GM23338 (cell line): ENCODE results near the gene SLC29A1. TPM values are rescaled to one million over a fixed set of nuclear protein-coding genes. Genes with fewer than 3 reads are reported as not detected.
A peak's percentile ranks its signal among the peaks of the same experiment; 100 is the strongest.

Experiments used
- ATAC-seq: fragments of 200-7000 bp; cut with Tn5 transposase; 3 replicates; pipeline ENCODE4 v1.9.1; 2020
- DNase-seq: peaks from one replicate; pipeline ENCODE4 v3.0.0-alpha.2; 2015; ENCODE audit warnings: low spot score
- H2AFZ ChIP-seq: fragments of 200-600 bp; sonication (generic); 2 replicates; pipeline ENCODE4 v1.8.0; 2016; ENCODE audit warnings: antibody characterized with exemption, mild to moderate bottlenecking, moderate library complexity
- H3F3A ChIP-seq: fragments of 200-600 bp; sonication (generic); replicated peaks from 2 replicates; pipeline ENCODE4 v1.8.0; 2017; ENCODE audit warnings: antibody characterized with exemption, mixed run types, low read depth
- H3K27ac ChIP-seq: fragments of 200-600 bp; sonication (generic); 2 replicates; pipeline ENCODE4 v1.6.1; 2016; ENCODE audit warnings: low read depth
- H3K27me3 ChIP-seq: fragments of 200-600 bp; sonication (generic); 2 replicates; pipeline ENCODE4 v1.8.0; 2016; ENCODE audit warnings: mild to moderate bottlenecking, mixed run types, moderate library complexity; ENCODE audit not compliant: insufficient read depth
- H3K36me3 ChIP-seq: fragments of 200-600 bp; sonication (generic); 2 replicates; pipeline ENCODE4 v1.8.0; 2016; ENCODE audit warnings: mild to moderate bottlenecking; ENCODE audit not compliant: insufficient read depth
- H3K4me1 ChIP-seq: fragments of 200-600 bp; sonication (generic); 2 replicates; pipeline ENCODE4 v1.8.0; 2016; ENCODE audit warnings: mild to moderate bottlenecking, moderate library complexity; ENCODE audit not compliant: insufficient read depth
- H3K4me2 ChIP-seq: fragments of 200-600 bp; sonication (generic); 2 replicates; pipeline ENCODE4 v1.7.1; 2017; ENCODE audit warnings: mixed run types
- H3K4me3 ChIP-seq: fragments of 200-600 bp; sonication (generic); 2 replicates; pipeline ENCODE4 v1.6.1; 2016; ENCODE audit warnings: mixed run types
- H3K79me2 ChIP-seq: fragments of 200-600 bp; sonication (generic); replicated peaks from 2 replicates; pipeline ENCODE4 v1.8.0; 2017; ENCODE audit warnings: mild to moderate bottlenecking; ENCODE audit not compliant: insufficient read depth
- H3K9me2 ChIP-seq: fragments of 200-600 bp; sonication (generic); 2 replicates; pipeline ENCODE4 v1.8.0; 2017; ENCODE audit not compliant: insufficient read depth
- H4K20me1 ChIP-seq: fragments of 200-600 bp; sonication (generic); replicated peaks from 2 replicates; pipeline ENCODE4 v1.8.0; 2017; ENCODE audit warnings: mild to moderate bottlenecking; ENCODE audit not compliant: insufficient read depth
- H3K27ac Mint-ChIP-seq: 2 replicates; pipeline ENCODE4 v1.8.0; 2020; ENCODE audit warnings: inconsistent platforms, mild to moderate bottlenecking, moderate library complexity, mixed read lengths
- H3K27me3 Mint-ChIP-seq: 3 replicates; pipeline ENCODE4 v1.8.0; 2022; ENCODE audit warnings: low read depth, mild to moderate bottlenecking, moderate library complexity, mixed read lengths, inconsistent platforms; ENCODE audit not compliant: insufficient read depth, poor library complexity
- H3K36me3 Mint-ChIP-seq: 3 replicates; pipeline ENCODE4 v1.8.0; 2021; ENCODE audit warnings: low read depth, mild to moderate bottlenecking, inconsistent platforms, moderate library complexity, mixed read lengths
- H3K4me1 Mint-ChIP-seq: 3 replicates; pipeline ENCODE4 v1.8.0; 2020; ENCODE audit warnings: mild to moderate bottlenecking, inconsistent platforms, mixed read lengths
- H3K4me3 Mint-ChIP-seq: 3 replicates; pipeline ENCODE4 v1.8.0; 2021; ENCODE audit warnings: moderate library complexity, mild to moderate bottlenecking, inconsistent platforms, mixed read lengths
- H3K9me3 Mint-ChIP-seq: 3 replicates; pipeline ENCODE4 v1.8.0; 2020; ENCODE audit warnings: moderate library complexity, mild to moderate bottlenecking, inconsistent platforms, mixed read lengths
- EZH2 ChIP-seq: fragments of 200-600 bp; sonication (generic); IDR thresholded peaks from one replicate; pipeline ENCODE4 v1.8.0; 2017; ENCODE audit warnings: antibody characterized with exemption, mild to moderate bottlenecking, low read depth; ENCODE audit not compliant: unreplicated experiment
- EZH2phosphoT487 ChIP-seq: fragments of 200-600 bp; sonication (generic); IDR thresholded peaks from one replicate; pipeline ENCODE4 v1.8.1; 2018; ENCODE audit warnings: antibody characterized with exemption; ENCODE audit not compliant: unreplicated experiment
- NANOG ChIP-seq: IDR thresholded peaks from 2 replicates; pipeline ENCODE4 v1.6.1; 2016; ENCODE audit warnings: antibody characterized with exemption, borderline replicate concordance
- POLR2AphosphoS5 ChIP-seq: IDR thresholded peaks from 2 replicates; pipeline ENCODE4 v1.6.1; 2016; ENCODE audit warnings: antibody characterized with exemption, low read depth
- STAT1 ChIP-seq: IDR thresholded peaks from one replicate; pipeline ENCODE4 v1.6.1; 2016; ENCODE audit warnings: antibody characterized with exemption; ENCODE audit not compliant: unreplicated experiment
- ZNF114 ChIP-seq: fragments of 250-450 bp; sonication (Bioruptor Pico); IDR thresholded peaks from 2 replicates; pipeline ENCODE4 v1.5.0; 2020; ENCODE audit warnings: mild to moderate bottlenecking, moderate library complexity
- polyA plus RNA-seq: library from polyadenylated mRNA; unstranded; fragments of >200 nt; fragmentation: Nextera tagmentation; extraction: Ambion mirVana; gene quantifications from 2 replicates; pipeline ENCODE4 v1.2.1, GENCODE V29; 2016
- total RNA-seq: library from RNA; depleted of rRNA; stranded (reverse); fragments of >200 nt; shearing (Covaris generic); gene quantifications from 2 replicates; pipeline ENCODE4 v1.2.3, GENCODE V29; 2014
- TF ChIP-seq, protein P1 (sequence below): fragments of 250-450 bp; sonication (Bioruptor Pico); IDR thresholded peaks from 2 replicates; pipeline ENCODE4 v1.5.0; 2020; ENCODE audit warnings: mild to moderate bottlenecking, moderate library complexity
- TF ChIP-seq, protein P2 (sequence below): IDR thresholded peaks from 2 replicates; pipeline ENCODE4 v1.6.1; 2016; ENCODE audit warnings: antibody characterized with exemption
- TF ChIP-seq, protein P3 (sequence below): IDR thresholded peaks from one replicate; pipeline ENCODE4 v1.6.1; 2018; ENCODE audit warnings: antibody characterized with exemption; ENCODE audit not compliant: unreplicated experiment
- TF ChIP-seq, protein P4 (sequence below), 2 experiments: fragments of 200-600 bp in 1 of 2; sonication (generic) in 1 of 2; conservative IDR thresholded peaks; 2 replicates each; pipeline versions ENCODE4 v1.5.1 to v1.6.1; 2016 to 2017; ENCODE audit warnings: antibody characterized with exemption in 2 of 2, low read depth in 2 of 2, mild to moderate bottlenecking in 2 of 2, moderate library complexity in 1 of 2

SLC29A1 gene
- total and polyA plus RNA-seq, 2 experiments from 2014 or later, result 73.1 to 169 TPM

DNA sequence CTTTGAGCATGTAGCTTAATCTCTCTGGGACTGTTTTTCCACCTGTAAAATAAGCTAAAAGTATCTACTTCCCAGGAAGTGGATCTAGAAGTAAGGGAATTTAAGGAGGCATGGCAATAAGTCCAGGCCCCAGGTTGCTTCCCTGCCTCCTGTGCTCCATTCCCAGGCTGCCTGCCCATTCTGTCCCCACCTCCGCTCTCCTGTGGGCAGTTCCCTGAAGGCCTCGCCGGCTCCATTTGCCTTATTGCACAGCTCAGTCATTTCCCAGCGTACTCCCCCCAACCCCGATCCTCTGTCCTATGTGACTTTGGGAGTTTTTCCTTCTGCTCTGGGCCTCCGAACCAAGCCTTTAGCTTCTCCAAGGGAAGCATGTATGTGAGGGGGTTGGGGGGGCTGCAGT lies 4.6 kb downstream of the SLC29A1 start (continued):
- TF ChIP-seq, protein P1, sequence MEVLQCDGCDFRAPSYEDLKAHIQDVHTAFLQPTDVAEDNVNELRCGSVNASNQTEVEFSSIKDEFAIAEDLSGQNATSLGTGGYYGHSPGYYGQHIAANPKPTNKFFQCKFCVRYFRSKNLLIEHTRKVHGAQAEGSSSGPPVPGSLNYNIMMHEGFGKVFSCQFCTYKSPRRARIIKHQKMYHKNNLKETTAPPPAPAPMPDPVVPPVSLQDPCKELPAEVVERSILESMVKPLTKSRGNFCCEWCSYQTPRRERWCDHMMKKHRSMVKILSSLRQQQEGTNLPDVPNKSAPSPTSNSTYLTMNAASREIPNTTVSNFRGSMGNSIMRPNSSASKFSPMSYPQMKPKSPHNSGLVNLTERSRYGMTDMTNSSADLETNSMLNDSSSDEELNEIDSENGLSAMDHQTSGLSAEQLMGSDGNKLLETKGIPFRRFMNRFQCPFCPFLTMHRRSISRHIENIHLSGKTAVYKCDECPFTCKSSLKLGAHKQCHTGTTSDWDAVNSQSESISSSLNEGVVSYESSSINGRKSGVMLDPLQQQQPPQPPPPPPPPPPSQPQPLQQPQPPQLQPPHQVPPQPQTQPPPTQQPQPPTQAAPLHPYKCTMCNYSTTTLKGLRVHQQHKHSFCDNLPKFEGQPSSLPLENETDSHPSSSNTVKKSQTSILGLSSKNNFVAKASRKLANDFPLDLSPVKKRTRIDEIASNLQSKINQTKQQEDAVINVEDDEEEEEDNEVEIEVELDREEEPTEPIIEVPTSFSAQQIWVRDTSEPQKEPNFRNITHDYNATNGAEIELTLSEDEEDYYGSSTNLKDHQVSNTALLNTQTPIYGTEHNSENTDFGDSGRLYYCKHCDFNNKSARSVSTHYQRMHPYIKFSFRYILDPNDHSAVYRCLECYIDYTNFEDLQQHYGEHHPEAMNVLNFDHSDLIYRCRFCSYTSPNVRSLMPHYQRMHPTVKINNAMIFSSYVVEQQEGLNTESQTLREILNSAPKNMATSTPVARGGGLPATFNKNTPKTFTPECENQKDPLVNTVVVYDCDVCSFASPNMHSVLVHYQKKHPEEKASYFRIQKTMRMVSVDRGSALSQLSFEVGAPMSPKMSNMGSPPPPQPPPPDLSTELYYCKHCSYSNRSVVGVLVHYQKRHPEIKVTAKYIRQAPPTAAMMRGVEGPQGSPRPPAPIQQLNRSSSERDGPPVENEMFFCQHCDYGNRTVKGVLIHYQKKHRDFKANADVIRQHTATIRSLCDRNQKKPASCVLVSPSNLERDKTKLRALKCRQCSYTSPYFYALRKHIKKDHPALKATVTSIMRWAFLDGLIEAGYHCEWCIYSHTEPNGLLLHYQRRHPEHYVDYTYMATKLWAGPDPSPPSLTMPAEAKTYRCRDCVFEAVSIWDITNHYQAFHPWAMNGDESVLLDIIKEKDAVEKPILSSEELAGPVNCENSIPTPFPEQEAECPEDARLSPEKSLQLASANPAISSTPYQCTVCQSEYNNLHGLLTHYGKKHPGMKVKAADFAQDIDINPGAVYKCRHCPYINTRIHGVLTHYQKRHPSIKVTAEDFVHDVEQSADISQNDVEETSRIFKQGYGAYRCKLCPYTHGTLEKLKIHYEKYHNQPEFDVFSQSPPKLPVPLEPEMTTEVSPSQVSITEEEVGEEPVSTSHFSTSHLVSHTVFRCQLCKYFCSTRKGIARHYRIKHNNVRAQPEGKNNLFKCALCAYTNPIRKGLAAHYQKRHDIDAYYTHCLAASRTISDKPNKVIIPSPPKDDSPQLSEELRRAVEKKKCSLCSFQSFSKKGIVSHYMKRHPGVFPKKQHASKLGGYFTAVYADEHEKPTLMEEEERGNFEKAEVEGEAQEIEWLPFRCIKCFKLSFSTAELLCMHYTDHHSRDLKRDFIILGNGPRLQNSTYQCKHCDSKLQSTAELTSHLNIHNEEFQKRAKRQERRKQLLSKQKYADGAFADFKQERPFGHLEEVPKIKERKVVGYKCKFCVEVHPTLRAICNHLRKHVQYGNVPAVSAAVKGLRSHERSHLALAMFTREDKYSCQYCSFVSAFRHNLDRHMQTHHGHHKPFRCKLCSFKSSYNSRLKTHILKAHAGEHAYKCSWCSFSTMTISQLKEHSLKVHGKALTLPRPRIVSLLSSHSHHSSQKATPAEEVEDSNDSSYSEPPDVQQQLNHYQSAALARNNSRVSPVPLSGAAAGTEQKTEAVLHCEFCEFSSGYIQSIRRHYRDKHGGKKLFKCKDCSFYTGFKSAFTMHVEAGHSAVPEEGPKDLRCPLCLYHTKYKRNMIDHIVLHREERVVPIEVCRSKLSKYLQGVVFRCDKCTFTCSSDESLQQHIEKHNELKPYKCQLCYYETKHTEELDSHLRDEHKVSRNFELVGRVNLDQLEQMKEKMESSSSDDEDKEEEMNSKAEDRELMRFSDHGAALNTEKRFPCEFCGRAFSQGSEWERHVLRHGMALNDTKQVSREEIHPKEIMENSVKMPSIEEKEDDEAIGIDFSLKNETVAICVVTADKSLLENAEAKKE, result no peak
- TF ChIP-seq POLR2AphosphoS5, result no peak
- TF ChIP-seq, protein P2, sequence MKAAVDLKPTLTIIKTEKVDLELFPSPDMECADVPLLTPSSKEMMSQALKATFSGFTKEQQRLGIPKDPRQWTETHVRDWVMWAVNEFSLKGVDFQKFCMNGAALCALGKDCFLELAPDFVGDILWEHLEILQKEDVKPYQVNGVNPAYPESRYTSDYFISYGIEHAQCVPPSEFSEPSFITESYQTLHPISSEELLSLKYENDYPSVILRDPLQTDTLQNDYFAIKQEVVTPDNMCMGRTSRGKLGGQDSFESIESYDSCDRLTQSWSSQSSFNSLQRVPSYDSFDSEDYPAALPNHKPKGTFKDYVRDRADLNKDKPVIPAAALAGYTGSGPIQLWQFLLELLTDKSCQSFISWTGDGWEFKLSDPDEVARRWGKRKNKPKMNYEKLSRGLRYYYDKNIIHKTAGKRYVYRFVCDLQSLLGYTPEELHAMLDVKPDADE, result no peak
- no peak for TF ChIP-seq NANOG
- TF ChIP-seq STAT1, result no peak
- no peak for TF ChIP-seq EZH2

DNA sequence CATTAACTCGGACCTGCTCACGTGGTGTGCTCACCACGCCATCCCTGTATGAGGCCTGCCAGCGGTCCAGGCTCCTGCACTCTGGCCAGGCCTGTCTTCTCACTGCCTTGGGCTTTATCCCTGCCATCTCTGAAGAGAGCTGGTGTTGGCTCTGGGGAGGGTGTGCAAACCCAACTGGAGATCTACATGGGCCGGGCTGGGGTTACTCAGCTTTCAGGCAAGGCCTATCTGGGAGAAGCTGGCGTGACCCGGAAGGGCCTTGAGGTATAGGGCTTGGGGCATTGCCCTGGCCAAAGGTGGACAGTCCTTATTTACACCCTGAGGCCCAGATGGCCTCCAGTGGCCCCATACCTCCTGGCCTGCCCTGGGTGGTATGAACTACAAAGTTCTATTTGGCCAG lies 5.0 kb downstream of the SLC29A1 start:
- peaks cover 50% of the 10 kb centered on the region for H3K4me1 Mint-ChIP-seq
- Histone ChIP-seq H3K4me1 (peaks cover 28% of the 10 kb centered on the region), H4K20me1 (peaks cover 38% of the 10 kb centered on the region), H2AFZ (no peak overlapping the region), H3K36me3 (peaks cover 4% of the 10 kb centered on the region; the same call in 1 of the 2 replicates), H3K4me3 (no peak overlapping the region), H3F3A (peaks cover 15% of the 10 kb centered on the region), H3K4me2 (no peak overlapping the region), H3K9me2 (no peaks in the 10 kb centered on the region), H3K27ac (no peak overlapping the region), H3K79me2 (peaks cover 42% of the 10 kb centered on the region), H3K27me3 (no peaks in the 10 kb centered on the region)
- DNase-seq (no peak), ATAC-seq (no peak)
- 0 out of 2 replicates have a peak overlapping the region, but pooled peaks have one; percentile 37 for H3K27ac Mint-ChIP-seq
- H3K27me3 Mint-ChIP-seq, result peaks cover 29% of the 10 kb centered on the region
- H3K36me3 Mint-ChIP-seq, result peaks cover 65% of the 10 kb centered on the region
- H3K4me3 Mint-ChIP-seq, result no peak overlapping the region
- no peaks in the 10 kb centered on the region; the same call in 2 of the 3 replicates for H3K9me3 Mint-ChIP-seq
- TF ChIP-seq, protein P3, sequence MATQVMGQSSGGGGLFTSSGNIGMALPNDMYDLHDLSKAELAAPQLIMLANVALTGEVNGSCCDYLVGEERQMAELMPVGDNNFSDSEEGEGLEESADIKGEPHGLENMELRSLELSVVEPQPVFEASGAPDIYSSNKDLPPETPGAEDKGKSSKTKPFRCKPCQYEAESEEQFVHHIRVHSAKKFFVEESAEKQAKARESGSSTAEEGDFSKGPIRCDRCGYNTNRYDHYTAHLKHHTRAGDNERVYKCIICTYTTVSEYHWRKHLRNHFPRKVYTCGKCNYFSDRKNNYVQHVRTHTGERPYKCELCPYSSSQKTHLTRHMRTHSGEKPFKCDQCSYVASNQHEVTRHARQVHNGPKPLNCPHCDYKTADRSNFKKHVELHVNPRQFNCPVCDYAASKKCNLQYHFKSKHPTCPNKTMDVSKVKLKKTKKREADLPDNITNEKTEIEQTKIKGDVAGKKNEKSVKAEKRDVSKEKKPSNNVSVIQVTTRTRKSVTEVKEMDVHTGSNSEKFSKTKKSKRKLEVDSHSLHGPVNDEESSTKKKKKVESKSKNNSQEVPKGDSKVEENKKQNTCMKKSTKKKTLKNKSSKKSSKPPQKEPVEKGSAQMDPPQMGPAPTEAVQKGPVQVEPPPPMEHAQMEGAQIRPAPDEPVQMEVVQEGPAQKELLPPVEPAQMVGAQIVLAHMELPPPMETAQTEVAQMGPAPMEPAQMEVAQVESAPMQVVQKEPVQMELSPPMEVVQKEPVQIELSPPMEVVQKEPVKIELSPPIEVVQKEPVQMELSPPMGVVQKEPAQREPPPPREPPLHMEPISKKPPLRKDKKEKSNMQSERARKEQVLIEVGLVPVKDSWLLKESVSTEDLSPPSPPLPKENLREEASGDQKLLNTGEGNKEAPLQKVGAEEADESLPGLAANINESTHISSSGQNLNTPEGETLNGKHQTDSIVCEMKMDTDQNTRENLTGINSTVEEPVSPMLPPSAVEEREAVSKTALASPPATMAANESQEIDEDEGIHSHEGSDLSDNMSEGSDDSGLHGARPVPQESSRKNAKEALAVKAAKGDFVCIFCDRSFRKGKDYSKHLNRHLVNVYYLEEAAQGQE, result no peak
- TF ChIP-seq EZH2phosphoT487, result no peak
- no peak for TF ChIP-seq EZH2
- TF ChIP-seq, protein P4, sequence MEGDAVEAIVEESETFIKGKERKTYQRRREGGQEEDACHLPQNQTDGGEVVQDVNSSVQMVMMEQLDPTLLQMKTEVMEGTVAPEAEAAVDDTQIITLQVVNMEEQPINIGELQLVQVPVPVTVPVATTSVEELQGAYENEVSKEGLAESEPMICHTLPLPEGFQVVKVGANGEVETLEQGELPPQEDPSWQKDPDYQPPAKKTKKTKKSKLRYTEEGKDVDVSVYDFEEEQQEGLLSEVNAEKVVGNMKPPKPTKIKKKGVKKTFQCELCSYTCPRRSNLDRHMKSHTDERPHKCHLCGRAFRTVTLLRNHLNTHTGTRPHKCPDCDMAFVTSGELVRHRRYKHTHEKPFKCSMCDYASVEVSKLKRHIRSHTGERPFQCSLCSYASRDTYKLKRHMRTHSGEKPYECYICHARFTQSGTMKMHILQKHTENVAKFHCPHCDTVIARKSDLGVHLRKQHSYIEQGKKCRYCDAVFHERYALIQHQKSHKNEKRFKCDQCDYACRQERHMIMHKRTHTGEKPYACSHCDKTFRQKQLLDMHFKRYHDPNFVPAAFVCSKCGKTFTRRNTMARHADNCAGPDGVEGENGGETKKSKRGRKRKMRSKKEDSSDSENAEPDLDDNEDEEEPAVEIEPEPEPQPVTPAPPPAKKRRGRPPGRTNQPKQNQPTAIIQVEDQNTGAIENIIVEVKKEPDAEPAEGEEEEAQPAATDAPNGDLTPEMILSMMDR (conservative IDR thresholded peaks at IDR 0.05; ENCODE audit: low read depth in 2 of 2), result no peak
- no peak for TF ChIP-seq POLR2AphosphoS5
- TF ChIP-seq ZNF114 (CRISPR knock-in tag), result no peak
